ENCODE results near the gene LDLRAP1.
"Not testable (repeated sequence)": the region's sequence is repeated elsewhere in the genome, so short reads cannot be mapped to it uniquely, and the experiment has no call there.

DNA sequence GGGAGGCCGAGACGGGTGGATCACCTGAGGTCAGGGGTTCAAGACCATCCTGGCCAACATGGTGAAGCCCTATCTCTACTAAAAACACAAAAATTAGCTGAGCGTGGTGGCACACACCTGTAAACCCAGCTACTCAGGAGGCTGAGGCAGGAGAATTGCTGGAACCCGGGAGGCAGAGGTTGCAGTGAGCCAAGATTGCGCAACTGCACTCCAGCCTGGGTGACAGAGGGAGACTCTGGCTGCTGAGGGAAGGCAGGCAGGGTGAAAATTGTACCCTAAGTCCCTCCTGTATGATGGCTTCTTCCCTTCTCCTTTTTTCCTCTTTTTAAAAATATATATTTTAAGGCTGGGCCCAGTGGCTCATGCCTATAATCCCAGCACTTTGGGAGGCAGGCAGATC is 53.2 kb downstream of the LDLRAP1 start:
- TF ChIP-seq RAD21 (conservative IDR thresholded peaks at IDR 0.05): not testable (repeated sequence)
- TF ChIP-seq, protein P1, sequence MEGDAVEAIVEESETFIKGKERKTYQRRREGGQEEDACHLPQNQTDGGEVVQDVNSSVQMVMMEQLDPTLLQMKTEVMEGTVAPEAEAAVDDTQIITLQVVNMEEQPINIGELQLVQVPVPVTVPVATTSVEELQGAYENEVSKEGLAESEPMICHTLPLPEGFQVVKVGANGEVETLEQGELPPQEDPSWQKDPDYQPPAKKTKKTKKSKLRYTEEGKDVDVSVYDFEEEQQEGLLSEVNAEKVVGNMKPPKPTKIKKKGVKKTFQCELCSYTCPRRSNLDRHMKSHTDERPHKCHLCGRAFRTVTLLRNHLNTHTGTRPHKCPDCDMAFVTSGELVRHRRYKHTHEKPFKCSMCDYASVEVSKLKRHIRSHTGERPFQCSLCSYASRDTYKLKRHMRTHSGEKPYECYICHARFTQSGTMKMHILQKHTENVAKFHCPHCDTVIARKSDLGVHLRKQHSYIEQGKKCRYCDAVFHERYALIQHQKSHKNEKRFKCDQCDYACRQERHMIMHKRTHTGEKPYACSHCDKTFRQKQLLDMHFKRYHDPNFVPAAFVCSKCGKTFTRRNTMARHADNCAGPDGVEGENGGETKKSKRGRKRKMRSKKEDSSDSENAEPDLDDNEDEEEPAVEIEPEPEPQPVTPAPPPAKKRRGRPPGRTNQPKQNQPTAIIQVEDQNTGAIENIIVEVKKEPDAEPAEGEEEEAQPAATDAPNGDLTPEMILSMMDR (IDR thresholded peaks at IDR 0.05; ENCODE audit: poor library complexity, severe bottlenecking): not testable (repeated sequence)
